Measurements from ENCODE around the gene TACC3.

DNA sequence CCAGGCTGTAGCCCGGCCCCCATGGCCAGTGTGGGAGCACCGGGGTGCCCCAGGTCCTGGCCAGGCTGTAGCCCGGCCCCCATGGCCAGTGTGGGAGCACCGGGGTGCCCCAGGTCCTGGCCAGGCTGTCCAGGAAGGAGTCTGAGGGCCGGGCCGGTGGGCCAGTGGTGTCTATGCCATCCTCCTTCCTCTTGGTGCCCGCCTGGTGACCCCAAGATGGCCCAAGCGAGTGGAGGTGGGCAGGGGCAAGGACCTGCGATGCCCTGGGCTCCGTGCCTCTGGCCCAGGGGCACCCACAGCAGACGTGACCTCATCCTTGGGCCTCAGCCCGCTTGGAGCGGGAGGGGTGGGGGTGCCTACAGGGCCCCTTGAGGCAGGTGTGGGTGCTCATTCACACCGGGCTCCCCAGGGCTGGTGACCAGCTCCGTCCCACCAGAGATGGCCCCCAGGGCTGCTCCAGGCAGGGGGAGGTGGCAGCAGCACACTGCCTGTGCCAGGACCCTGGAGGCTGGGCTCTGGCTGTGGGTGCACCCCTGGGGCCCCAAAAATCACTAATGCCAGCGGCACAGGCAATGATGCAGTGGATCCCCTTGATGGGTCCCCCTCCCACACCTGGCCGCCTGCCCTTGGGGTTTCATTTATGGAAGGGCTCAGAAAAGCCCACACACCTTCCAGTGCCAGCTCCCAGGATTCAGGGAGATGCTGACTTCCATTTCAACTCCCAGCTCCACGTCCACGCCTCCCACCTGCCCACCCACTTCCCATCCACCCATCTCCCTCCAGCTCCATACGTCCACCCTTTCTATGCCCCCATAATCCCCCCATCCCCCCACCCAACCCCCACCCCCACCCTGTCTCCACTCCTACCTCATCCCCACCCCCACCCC lies 35.8 kb downstream of the TACC3 start:
- TF ChIP-seq, protein P1, sequence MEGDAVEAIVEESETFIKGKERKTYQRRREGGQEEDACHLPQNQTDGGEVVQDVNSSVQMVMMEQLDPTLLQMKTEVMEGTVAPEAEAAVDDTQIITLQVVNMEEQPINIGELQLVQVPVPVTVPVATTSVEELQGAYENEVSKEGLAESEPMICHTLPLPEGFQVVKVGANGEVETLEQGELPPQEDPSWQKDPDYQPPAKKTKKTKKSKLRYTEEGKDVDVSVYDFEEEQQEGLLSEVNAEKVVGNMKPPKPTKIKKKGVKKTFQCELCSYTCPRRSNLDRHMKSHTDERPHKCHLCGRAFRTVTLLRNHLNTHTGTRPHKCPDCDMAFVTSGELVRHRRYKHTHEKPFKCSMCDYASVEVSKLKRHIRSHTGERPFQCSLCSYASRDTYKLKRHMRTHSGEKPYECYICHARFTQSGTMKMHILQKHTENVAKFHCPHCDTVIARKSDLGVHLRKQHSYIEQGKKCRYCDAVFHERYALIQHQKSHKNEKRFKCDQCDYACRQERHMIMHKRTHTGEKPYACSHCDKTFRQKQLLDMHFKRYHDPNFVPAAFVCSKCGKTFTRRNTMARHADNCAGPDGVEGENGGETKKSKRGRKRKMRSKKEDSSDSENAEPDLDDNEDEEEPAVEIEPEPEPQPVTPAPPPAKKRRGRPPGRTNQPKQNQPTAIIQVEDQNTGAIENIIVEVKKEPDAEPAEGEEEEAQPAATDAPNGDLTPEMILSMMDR (IDR thresholded peaks at IDR 0.05), result no peak
- TF ChIP-seq POLR2A (IDR thresholded peaks at IDR 0.05) (no peak), POLR2AphosphoS5 (IDR thresholded peaks at IDR 0.05) (no peak)
